Activated naive CD4-positive, alpha-beta T cell treated with anti-CD3 and anti-CD28 coated beads, Interleukin-2, amount 10 ng/mL, durations not matched to agents 7 days and 5 days (primary cell): ENCODE results near the gene ATG16L2.
"Not testable (repeated sequence)": the region's sequence is repeated elsewhere in the genome, so short reads cannot be mapped to it uniquely, and the experiment has no call there.

Source experiments
- CTCF ChIA-PET: fragments of 350-600 bp; sonication (Branson Sonifier 250); formaldehyde crosslinking; loops from one replicate; lab custom pipeline; 2021; ENCODE audit warnings: antibody characterized with exemption; lab: Charles Lee
- DNase-seq: peaks from one replicate; pipeline ENCODE4 v3.0.0-alpha.2; 2020
- H3K27ac Mint-ChIP-seq: one replicate; pipeline ENCODE4 v1.8.0; 2021; ENCODE audit warnings: mild to moderate bottlenecking, moderate library complexity, mixed read lengths
- H3K27me3 Mint-ChIP-seq: one replicate; pipeline ENCODE4 v1.8.0; 2021; ENCODE audit warnings: mild to moderate bottlenecking, mixed read lengths
- H3K36me3 Mint-ChIP-seq: one replicate; pipeline ENCODE4 v1.8.0; 2021; ENCODE audit warnings: mixed read lengths
- H3K4me1 Mint-ChIP-seq: one replicate; pipeline ENCODE4 v1.8.0; 2021; ENCODE audit warnings: mixed read lengths
- H3K4me3 Mint-ChIP-seq: one replicate; pipeline ENCODE4 v1.8.0; 2021; ENCODE audit warnings: mild to moderate bottlenecking, moderate library complexity, mixed read lengths
- H3K9me3 Mint-ChIP-seq: one replicate; pipeline ENCODE4 v1.8.0; 2021; ENCODE audit warnings: mixed read lengths

Gene ATG16L2

GRCh38 chr11:72817966-72818365 lies 3.8 kb downstream of the ATG16L2 start:
- H3K27ac Mint-ChIP-seq, result peak overlapping the region; percentile 43
- no peak for DNase-seq
- CTCF ChIA-PET, result interaction anchor here (0.6 to 1.7 kb wide), 4 partner anchors 13 to 95 kb away, joined by 3 to 8 read pairs (median 4); no protein-coding TSS in a partner anchor
- no peaks in the 10 kb centered on the region for H3K9me3 Mint-ChIP-seq
- no peaks in the 10 kb centered on the region for H3K27me3 Mint-ChIP-seq
- H3K4me3 Mint-ChIP-seq, result peak overlapping the region; percentile 7
- H3K4me1 Mint-ChIP-seq, result peaks cover 52% of the 10 kb centered on the region
- peaks cover 49% of the 10 kb centered on the region for H3K36me3 Mint-ChIP-seq

- no peaks in the 10 kb centered on the region for H3K9me3 Mint-ChIP-seq
- CTCF ChIA-PET, result interaction anchor here (1.5 to 1.7 kb wide), 2 partner anchors 12 to 96 kb away, joined by 5 to 8 read pairs; no protein-coding TSS in a partner anchor
- H3K4me3 Mint-ChIP-seq, result no peak overlapping the region
- peaks cover 56% of the 10 kb centered on the region for H3K36me3 Mint-ChIP-seq
- H3K4me1 Mint-ChIP-seq, result peaks cover 47% of the 10 kb centered on the region
- no peaks in the 10 kb centered on the region for H3K27me3 Mint-ChIP-seq
- no peak for DNase-seq
- H3K27ac Mint-ChIP-seq, result no peak overlapping the region
Measured at GRCh38 chr11:72818971-72819370, 4.8 kb downstream of the ATG16L2 start.

GRCh38 chr11:72820439-72821139 lies 6.4 kb downstream of the ATG16L2 start:
- H3K27ac Mint-ChIP-seq, result peak overlapping the region; percentile 24
- peaks cover 59% of the 10 kb centered on the region for H3K36me3 Mint-ChIP-seq
- H3K27me3 Mint-ChIP-seq, result no peaks in the 10 kb centered on the region
- CTCF ChIA-PET, result interaction anchor here (1.1 kb wide), 1 partner anchor 95 kb away, joined by 4 read pairs; no protein-coding TSS in a partner anchor
- no peaks in the 10 kb centered on the region for H3K9me3 Mint-ChIP-seq
- DNase-seq, result no peak
- no peak overlapping the region for H3K4me3 Mint-ChIP-seq
- H3K4me1 Mint-ChIP-seq, result peaks cover 45% of the 10 kb centered on the region

- H3K4me3 Mint-ChIP-seq, result no peak overlapping the region
Measured at GRCh38 chr11:72821221-72821919, 7.2 kb downstream of the ATG16L2 start.

GRCh38 chr11:72821920-72822799 lies 7.9 kb downstream of the ATG16L2 start:
- Mint-ChIP-seq H3K4me1 (peaks cover 37% of the 10 kb centered on the region), H3K4me3 (no peak overlapping the region), H3K27me3 (no peaks in the 10 kb centered on the region), H3K9me3 (no peaks in the 10 kb centered on the region), H3K27ac (no peak overlapping the region), H3K36me3 (peaks cover 59% of the 10 kb centered on the region)
- DNase-seq, result peak; percentile 85
- CTCF ChIA-PET, result interaction anchor here (1.1 kb wide), 1 partner anchor 97 kb away, joined by 4 read pairs; no protein-coding TSS in a partner anchor

More at GRCh38 chr11:72821221-72821919, 7.2 kb downstream of the ATG16L2 start:
- Mint-ChIP-seq H3K27ac (peak overlapping the region; percentile 24), H3K27me3 (no peaks in the 10 kb centered on the region), H3K4me1 (peaks cover 38% of the 10 kb centered on the region), H3K36me3 (peaks cover 57% of the 10 kb centered on the region), H3K9me3 (no peaks in the 10 kb centered on the region)
- CTCF ChIA-PET, result interaction anchor here (1.1 kb wide), 1 partner anchor 96 kb away, joined by 4 read pairs; no protein-coding TSS in a partner anchor
- no peak for DNase-seq

- CTCF ChIA-PET, result interaction anchor here (1.0 kb wide), 1 partner anchor 98 kb away, joined by 3 read pairs; no protein-coding TSS in a partner anchor
- Mint-ChIP-seq H3K27ac (no peak overlapping the region), H3K9me3 (no peaks in the 10 kb centered on the region), H3K4me3 (no peak overlapping the region), H3K27me3 (no peaks in the 10 kb centered on the region), H3K4me1 (peaks cover 40% of the 10 kb centered on the region), H3K36me3 (peaks cover 52% of the 10 kb centered on the region)
- no peak for DNase-seq
Measured at GRCh38 chr11:72823105-72823804, 9.0 kb downstream of the ATG16L2 start.

- no peak overlapping the region for H3K27ac Mint-ChIP-seq
- DNase-seq, result no peak
- peaks cover 42% of the 10 kb centered on the region for H3K4me1 Mint-ChIP-seq
- no peak overlapping the region for H3K4me3 Mint-ChIP-seq
- CTCF ChIA-PET, result interaction anchor here (1.0 kb wide), 1 partner anchor 99 kb away, joined by 3 read pairs; no protein-coding TSS in a partner anchor
- H3K36me3 Mint-ChIP-seq, result peaks cover 51% of the 10 kb centered on the region
- H3K9me3 Mint-ChIP-seq, result no peaks in the 10 kb centered on the region
- H3K27me3 Mint-ChIP-seq, result no peaks in the 10 kb centered on the region
Measured at GRCh38 chr11:72824020-72824419, 9.8 kb downstream of the ATG16L2 start.

- Mint-ChIP-seq H3K4me1 (peaks cover 37% of the 10 kb centered on the region), H3K9me3 (no peaks in the 10 kb centered on the region), H3K27ac (no peak overlapping the region), H3K27me3 (no peaks in the 10 kb centered on the region), H3K4me3 (no peak overlapping the region), H3K36me3 (peaks cover 51% of the 10 kb centered on the region)
- DNase-seq, result no peak
- CTCF ChIA-PET, result no interaction called here
Measured at GRCh38 chr11:72824811-72825505, 10.7 kb downstream of the ATG16L2 start.

- DNase-seq, result no peak
- CTCF ChIA-PET, result interaction anchor here (0.9 to 11.5 kb wide), 2 partner anchors 353 to 359 kb away, joined by 3 to 180 read pairs; no protein-coding TSS in a partner anchor
- Mint-ChIP-seq H3K4me3 (no peak overlapping the region), H3K27me3 (no peaks in the 10 kb centered on the region), H3K4me1 (peaks cover 31% of the 10 kb centered on the region), H3K9me3 (no peaks in the 10 kb centered on the region), H3K27ac (no peak overlapping the region), H3K36me3 (peaks cover 48% of the 10 kb centered on the region)
Measured at GRCh38 chr11:72825661-72826060, 11.4 kb downstream of the ATG16L2 start.

GRCh38 chr11:72826191-72826941 lies 12.2 kb downstream of the ATG16L2 start:
- no peak for DNase-seq
- CTCF ChIA-PET, result interaction anchor here (0.9 to 11.5 kb wide), 2 partner anchors 352 to 359 kb away, joined by 3 to 180 read pairs; no protein-coding TSS in a partner anchor
- Mint-ChIP-seq H3K4me3 (no peak overlapping the region), H3K27me3 (no peaks in the 10 kb centered on the region), H3K27ac (no peak overlapping the region), H3K4me1 (peaks cover 26% of the 10 kb centered on the region), H3K9me3 (no peaks in the 10 kb centered on the region), H3K36me3 (peaks cover 48% of the 10 kb centered on the region)

- no peaks in the 10 kb centered on the region for H3K9me3 Mint-ChIP-seq
- H3K27me3 Mint-ChIP-seq, result no peaks in the 10 kb centered on the region
- no peak for DNase-seq
- CTCF ChIA-PET, result interaction anchor here (1.2 to 11.5 kb wide), 2 partner anchors 102 to 352 kb away, joined by 6 to 180 read pairs; no protein-coding TSS in a partner anchor
- no peak overlapping the region for H3K27ac Mint-ChIP-seq
- peaks cover 50% of the 10 kb centered on the region for H3K36me3 Mint-ChIP-seq
- peaks cover 23% of the 10 kb centered on the region for H3K4me1 Mint-ChIP-seq
- H3K4me3 Mint-ChIP-seq, result no peak overlapping the region
Measured at GRCh38 chr11:72826942-72827480, 12.8 kb downstream of the ATG16L2 start.

- not testable (repeated sequence) for H3K4me3 Mint-ChIP-seq
- Mint-ChIP-seq H3K27ac (peak overlapping the region; percentile 75), H3K36me3 (peaks cover 52% of the 10 kb centered on the region)
Measured at GRCh38 chr11:72827656-72828055, 13.4 kb downstream of the ATG16L2 start.

More at GRCh38 chr11:72827656-72828055, 13.4 kb downstream of the ATG16L2 start:
- not testable (repeated sequence) for H3K27me3 Mint-ChIP-seq, H3K9me3 Mint-ChIP-seq, DNase-seq
- CTCF ChIA-PET, result interaction anchor here (0.6 to 11.5 kb wide), 8 partner anchors 10 to 1642 kb away, joined by 3 to 180 read pairs (median 3); no protein-coding TSS in a partner anchor
- H3K4me1 Mint-ChIP-seq, result peaks cover 22% of the 10 kb centered on the region
